GM19099 (cell line): ENCODE data around the gene ANKMY2.

Source experiments
- POLR2A ChIP-seq: IDR thresholded peaks from 3 replicates; pipeline ENCODE4 v1.6.1; 2011; ENCODE audit warnings: low read depth; ENCODE audit not compliant: insufficient read length; ENCODE audit errors: extremely low read depth

The ANKMY2 gene

GRCh38 chr7:16645593-16646471 lies at the start of gene ANKMY2, which contains the start of gene BZW2:
TSS of gene ANKMY2 (minus strand) at chr7:16645754. CDS start at chr7:16645573, 181 bp downstream.
TSS of gene BZW2 (plus strand) at chr7:16646181. CDS start at chr7:16665444, 19,263 bp downstream.
- TF ChIP-seq POLR2A: no peak

DNA sequence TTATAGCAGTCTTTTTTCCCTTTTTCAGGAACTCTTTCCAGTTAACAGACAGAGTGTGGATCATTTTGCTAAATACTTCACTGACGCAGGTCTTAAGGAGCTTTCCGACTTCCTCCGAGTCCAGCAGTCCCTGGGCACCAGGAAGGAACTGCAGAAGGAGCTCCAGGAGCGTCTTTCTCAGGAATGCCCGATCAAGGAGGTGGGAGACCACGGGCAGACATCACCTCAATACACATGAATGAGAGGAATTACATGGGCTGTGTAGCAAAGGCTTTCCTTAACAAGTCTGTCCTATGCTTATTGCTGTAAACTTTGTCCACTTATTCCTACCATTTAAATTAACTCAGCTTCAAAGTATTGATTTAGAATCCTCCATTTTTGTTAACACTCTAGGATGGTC lies 49.3 kb upstream of the ANKMY2 start:
- TF ChIP-seq POLR2A: no peak

GRCh38 chr7:16693601-16694318 lies 48.2 kb upstream of the ANKMY2 start:
- no peak for TF ChIP-seq POLR2A

- TF ChIP-seq POLR2A: no peak
Observed at GRCh38 chr7:16691241-16691640, 45.7 kb upstream of the ANKMY2 start.

GRCh38 chr7:16688249-16688648 lies 42.7 kb upstream of the ANKMY2 start:
- TF ChIP-seq POLR2A: no peak

DNA sequence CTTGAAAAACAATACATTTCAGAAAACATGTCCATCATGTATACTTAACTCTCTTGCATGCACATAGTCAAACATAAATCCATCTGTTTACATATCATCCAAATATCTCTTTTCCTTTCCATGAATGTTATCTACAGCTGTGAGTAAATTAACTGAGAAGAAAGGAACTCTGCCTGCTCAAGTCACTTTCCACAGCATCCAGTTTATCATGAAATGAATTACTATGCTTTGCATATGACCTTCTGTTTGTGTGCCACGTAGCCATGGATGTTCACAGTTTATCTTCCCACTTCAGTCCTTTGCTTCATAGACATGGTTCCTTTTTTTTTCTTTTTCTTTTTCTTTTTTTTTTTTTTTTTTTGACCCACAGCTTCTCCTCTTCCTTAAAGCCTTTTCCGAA lies 40.0 kb upstream of the ANKMY2 start:
- TF ChIP-seq POLR2A: no peak

GRCh38 chr7:16684935-16685334 lies 39.4 kb upstream of the ANKMY2 start:
- no peak for TF ChIP-seq POLR2A

DNA sequence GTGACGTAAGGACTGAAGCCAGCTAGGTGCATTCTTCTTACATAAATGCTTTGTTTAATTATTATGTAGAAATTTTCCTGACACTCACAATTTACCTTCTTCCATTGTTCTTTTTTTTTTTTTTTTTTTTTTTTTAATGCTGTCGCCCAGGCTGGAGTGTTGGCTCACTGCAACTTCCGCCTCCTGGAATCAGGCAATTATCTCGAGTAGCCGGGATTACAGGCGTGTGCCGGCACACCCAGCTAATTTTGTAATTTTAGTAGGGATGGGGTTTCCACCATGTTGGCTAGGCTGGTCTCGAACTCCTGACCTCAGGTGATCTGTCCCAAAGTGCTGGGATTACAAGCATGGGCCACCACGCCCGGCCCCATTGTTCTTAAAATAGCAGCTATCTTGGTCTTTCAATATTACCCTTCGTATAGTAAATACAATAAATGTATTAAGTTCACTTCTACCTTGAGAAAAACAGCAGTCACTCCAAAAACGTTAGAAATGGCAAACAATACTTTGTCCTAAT lies 32.5 kb upstream of the ANKMY2 start:
- TF ChIP-seq POLR2A: no peak

DNA sequence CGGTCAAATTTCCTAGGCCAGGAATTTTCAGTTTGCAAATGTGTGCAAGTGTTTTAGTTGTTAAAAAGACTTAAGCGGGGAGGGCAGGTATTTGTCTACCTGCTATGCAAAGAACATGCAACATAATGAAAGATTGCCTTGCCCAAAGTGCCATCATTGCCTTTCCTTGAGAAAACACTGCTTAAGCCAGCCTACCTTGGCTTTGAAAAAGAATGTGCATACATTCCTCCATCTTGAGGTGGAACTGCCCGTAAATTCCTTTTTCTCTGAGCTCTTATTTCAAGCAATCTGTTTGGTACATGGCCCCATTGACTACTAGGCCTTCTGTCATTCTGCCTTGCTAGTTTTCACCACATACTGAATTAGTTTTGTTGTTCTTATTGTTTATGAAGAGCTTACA lies 29.7 kb upstream of the ANKMY2 start:
- no peak for TF ChIP-seq POLR2A

DNA sequence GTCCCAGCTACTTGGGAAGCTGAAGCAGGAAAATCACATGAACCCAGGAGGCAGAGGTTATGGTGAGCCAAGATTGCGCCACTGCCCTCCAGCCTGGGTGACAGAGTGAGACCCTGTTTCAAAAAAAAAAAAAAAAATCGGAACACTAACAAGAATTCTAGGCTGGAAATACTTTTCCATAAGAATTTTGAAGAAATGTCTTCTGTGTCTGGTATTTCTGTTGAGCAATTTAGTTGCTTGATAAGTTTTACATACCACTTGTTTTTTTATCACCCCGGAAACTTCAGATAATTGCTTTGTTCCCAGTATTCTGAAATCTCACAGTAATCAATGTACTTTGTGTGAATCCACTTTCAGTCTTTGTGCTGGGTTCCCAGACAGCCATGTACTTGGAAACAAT lies 26.3 kb upstream of the ANKMY2 start:
- TF ChIP-seq POLR2A: no peak

GRCh38 chr7:16670731-16671344 lies 25.3 kb upstream of the ANKMY2 start:
- TF ChIP-seq POLR2A: no peak

DNA sequence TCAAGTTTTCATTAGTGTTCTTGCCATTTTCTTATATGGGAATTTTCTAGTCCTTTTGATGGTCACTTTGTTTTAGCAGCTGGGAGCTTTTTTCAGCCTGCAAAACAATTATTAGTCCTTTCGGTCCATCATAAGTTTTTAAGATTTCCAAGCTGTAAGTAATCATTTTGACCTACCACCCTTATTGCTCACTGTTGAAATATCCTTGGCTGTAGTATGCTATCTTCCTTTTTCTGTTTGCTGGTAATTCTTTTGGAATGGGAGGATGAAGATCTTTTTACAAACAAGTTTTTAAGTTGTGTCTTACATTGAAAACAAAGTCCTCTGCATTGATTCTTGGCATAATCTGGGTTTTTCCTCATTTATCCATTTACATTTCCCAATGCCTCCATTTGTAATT lies 24.5 kb upstream of the ANKMY2 start:
- no peak for TF ChIP-seq POLR2A

- no peak for TF ChIP-seq POLR2A
Observed at GRCh38 chr7:16669581-16669980, 24.0 kb upstream of the ANKMY2 start.

GRCh38 chr7:16668978-16669377 lies 23.4 kb upstream of the ANKMY2 start:
- TF ChIP-seq POLR2A: no peak
